Adrenal gland (tissue), 12 donors: ENCODE results near the gene PHF12. TPM values are rescaled to one million over a fixed set of nuclear protein-coding genes. Genes with fewer than 3 reads are reported as not detected.
A peak's percentile ranks its signal among the peaks of the same experiment; 100 is the strongest.
"Not testable (repeated sequence)": the region's sequence is repeated elsewhere in the genome, so short reads cannot be mapped to it uniquely, and the experiment has no call there.

Experiments
- DNase-seq, 7 donors: peaks; one replicate each; pipeline ENCODE4 v3.0.0-alpha.2; 2019 to 2020
- H3K27ac ChIP-seq, 5 donors: fragments of 200-600 bp; sonication (generic) in 4 of 5; 1 replicate in 3 of 5; 2 replicates in 2 of 5; pipeline versions ENCODE4 v1.5.1 to v1.8.0; 2016 to 2020; ENCODE audit warnings: mild to moderate bottlenecking in 1 of 5
- H3K27me3 ChIP-seq: fragments of 200-600 bp; 2 replicates; pipeline ENCODE4 v1.8.0; 2021
- H3K36me3 ChIP-seq, 2 donors: fragments of 200-600 bp; replicated peaks in 1 of 2; 1 replicate in 1 of 2; 2 replicates in 1 of 2; pipeline versions ENCODE4 v1.5.1 to v1.8.0; 2018 to 2022
- H3K4me1 ChIP-seq, 2 donors: fragments of 200-600 bp; replicated peaks in 1 of 2; 1 replicate in 1 of 2; 2 replicates in 1 of 2; pipeline versions ENCODE4 v1.5.1 to v1.8.0; 2018 to 2021
- H3K4me3 ChIP-seq, 4 donors: fragments of 200-600 bp; sonication (generic) in 3 of 4; one replicate each; pipeline ENCODE4 v1.5.1; 2016 to 2018
- H3K9me3 ChIP-seq, 3 donors: fragments of 200-600 bp; sonication (generic) in 1 of 3; replicated peaks in 1 of 3; 1 replicate in 2 of 3; 2 replicates in 1 of 3; pipeline versions ENCODE4 v1.5.1 to v1.8.0; 2016 to 2021
- CTCF ChIP-seq, 6 experiments: fragments of 450-650 bp in 4 of 6; fragments of 200-600 bp in 2 of 6; sonication (generic) in 1 of 6; IDR thresholded peaks; 1 replicate in 5 of 6; 2 replicates in 1 of 6; pipeline versions ENCODE4 v1.5.1 to v1.8.0; 2016 to 2021; ENCODE audit warnings: antibody characterized with exemption in 6 of 6, mild to moderate bottlenecking in 2 of 6, moderate library complexity in 1 of 6
- POLR2A ChIP-seq, 2 donors: fragments of 450-650 bp; IDR thresholded peaks; one replicate each; pipeline ENCODE4 v1.6.1; 2017; ENCODE audit warnings: antibody characterized with exemption in 2 of 2, mild to moderate bottlenecking in 2 of 2, moderate library complexity in 1 of 2
- WGBS, 4 donors: extraction: QIAGEN DNeasy Blood & Tissue Kit in 2 of 4; methylation state at CpG; one replicate each; pipeline versions ENCODE4 v1.1.5 to v1.1.7; 2013 to 2017; 5-methylcytosine and 5-hydroxymethylcytosine counted together
- intact Hi-C, 2 donors: fragments of 100-400 bp; cut with DNase I; formaldehyde crosslinking; loops; one replicate each; pipeline versions ENCODE4 v1.14.1 to v1.15.0; 2022 to 2023
- polyA plus RNA-seq, 3 donors: library from polyadenylated mRNA; stranded (reverse); fragments of 200-250 nt in 2 of 3; fragments of 350-450 nt in 1 of 3; fragmentation: Illumina TruSeq in 1 of 3; extraction: RNeasy Lipid Tissue Mini Kit (QIAGEN cat#74804) in 1 of 3; gene quantifications; one replicate each; pipeline ENCODE4 v1.2.3, GENCODE V29; 2013 to 2014
- total RNA-seq, 9 donors: library from RNA; depleted of rRNA in 4 of 9; stranded (reverse); fragments of >200 nt in 4 of 9; fragments of 120-200 nt in 1 of 9; fragmentation: NEBNext Ultra II Directional in 1 of 9; extraction: Animal tissue kit (Norgen Biotek cat#: 25700) in 1 of 9; gene quantifications; one replicate each; pipeline versions ENCODE4 v1.1.0 to v1.2.4, GENCODE V29; 2013 to 2023
- donor health status: healthy with polysubstance abuse.
- donor health status: Bipolar disorder and iron deficiency.
- donor health status: DM: yes; HTN: yes; CAD: no.
- donor health status: DM: no; HTN: no; CAD: no.
- donor health status: DM: no; HTN: no; CAD: no.
- donor health status: DM: yes; HTN: yes; CAD: no.

Gene PHF12
- total and polyA plus RNA-seq, 12 donors: 14.4 to 47.9 (median 26.3) TPM

GRCh38 chr17:28880572-28880945 lies 70.8 kb downstream of the PHF12 start:
- H3K9me3 ChIP-seq: no peaks in the 10 kb centered on the region
- DNase-seq: peak in 1 of 7 donors; percentile 21
- H3K27ac ChIP-seq: no peak overlapping the region
- H3K4me1 ChIP-seq: no peaks in the 10 kb centered on the region
- no peak overlapping the region for H3K4me3 ChIP-seq
- no peaks in the 10 kb centered on the region for H3K27me3 ChIP-seq
- peaks cover 0 to 67% of the 10 kb centered on the region in 2 donors for H3K36me3 ChIP-seq
- intact Hi-C loops: no loop called here
- TF ChIP-seq CTCF (IDR thresholded peaks at IDR 0.05): no peak
- TF ChIP-seq POLR2A (IDR thresholded peaks at IDR 0.05): no peak
- 60 to 75% (median 65%) methylated on average over 4 to 10 of the region's 10 CpGs for WGBS, 4 donors

GRCh38 chr17:28879886-28880571 lies 71.3 kb downstream of the PHF12 start:
- 70 to 84% (median 80%) methylated on average over 8 to 9 of the region's 9 CpGs for WGBS, 4 donors
- Histone ChIP-seq H3K36me3 (peaks cover 0 to 62% of the 10 kb centered on the region in 2 donors), H3K4me1 (no peaks in the 10 kb centered on the region), H3K9me3 (no peaks in the 10 kb centered on the region), H3K27me3 (no peaks in the 10 kb centered on the region), H3K4me3 (no peak overlapping the region), H3K27ac (no peak overlapping the region)
- no peak for DNase-seq
- TF ChIP-seq CTCF (IDR thresholded peaks at IDR 0.05) (no peak), POLR2A (IDR thresholded peaks at IDR 0.05) (no peak)
- intact Hi-C loops: no loop called here

GRCh38 chr17:28878981-28879380 lies 72.3 kb downstream of the PHF12 start:
- Histone ChIP-seq H3K9me3 (no peaks in the 10 kb centered on the region), H3K4me1 (no peaks in the 10 kb centered on the region), H3K36me3 (peaks cover 0 to 51% of the 10 kb centered on the region in 2 donors), H3K27me3 (no peaks in the 10 kb centered on the region), H3K27ac (no peak overlapping the region), H3K4me3 (no peak overlapping the region)
- TF ChIP-seq POLR2A (IDR thresholded peaks at IDR 0.05): no peak
- TF ChIP-seq CTCF (IDR thresholded peaks at IDR 0.05): peak in 3 of 6 experiments; percentile 19 to 22 (median 21)
- 70 to 87% (median 86%) methylated on average over 2 to 4 of the region's 4 CpGs for WGBS, 4 donors
- peak in 1 of 7 donors; percentile 10 for DNase-seq
- intact Hi-C loops: no loop called here

GRCh38 chr17:28878158-28878910 lies 73.0 kb downstream of the PHF12 start:
- H3K4me1 ChIP-seq: no peaks in the 10 kb centered on the region
- DNase-seq: no peak
- WGBS, 4 donors: 86 to 94% (median 92%) methylated on average over 2 of the region's 2 CpGs
- no peak overlapping the region for H3K27ac ChIP-seq
- intact Hi-C loops: no loop called here
- no peaks in the 10 kb centered on the region for H3K27me3 ChIP-seq
- no peak for TF ChIP-seq POLR2A (IDR thresholded peaks at IDR 0.05)
- no peak for TF ChIP-seq CTCF (IDR thresholded peaks at IDR 0.05)
- no peaks in the 10 kb centered on the region for H3K9me3 ChIP-seq
- no peak overlapping the region for H3K4me3 ChIP-seq
- peaks cover 0 to 47% of the 10 kb centered on the region in 2 donors for H3K36me3 ChIP-seq

- H3K27me3 ChIP-seq, H3K4me1 ChIP-seq, H3K27ac ChIP-seq, H3K4me3 ChIP-seq, intact Hi-C loops, H3K9me3 ChIP-seq, DNase-seq: not testable (repeated sequence)
- H3K36me3 ChIP-seq: peaks cover 0 to 36% of the 10 kb centered on the region in 2 donors
- WGBS, 4 donors: 88 to 94% (median 90%) methylated on average over 6 of the region's 6 CpGs
These were observed 74.1 kb downstream of the PHF12 start for GRCh38 chr17:28877150-28877711.
